HL-60 (cell line): ENCODE data around the gene FARSB.

Experiments used
- DNase-seq, 2 experiments: peaks; one replicate each; pipeline ENCODE4 v3.0.0-alpha.2; 2010 to 2020; ENCODE audit warnings: low read depth in 1 of 2, low spot score in 1 of 2
- H3K27ac ChIP-seq: fragments of 250-450 bp; sonication (Bioruptor Pico); replicated peaks from 2 replicates; pipeline ENCODE4 v1.5.1; 2020; ENCODE audit warnings: mild to moderate bottlenecking, moderate library complexity
- H3K27me3 ChIP-seq: fragments of 250-450 bp; sonication (Bioruptor Pico); 2 replicates; pipeline ENCODE4 v1.5.1; 2021; ENCODE audit warnings: mild to moderate bottlenecking, moderate library complexity; ENCODE audit not compliant: insufficient read depth, poor library complexity, severe bottlenecking
- H3K4me3 ChIP-seq: replicated peaks from 2 replicates; pipeline ENCODE4 v1.5.1; 2011; ENCODE audit warnings: mild to moderate bottlenecking, control low read depth, low read length; ENCODE audit not compliant: insufficient read depth
- CTCF ChIP-seq: IDR thresholded peaks from one replicate; pipeline ENCODE4 v1.5.1; 2011; ENCODE audit warnings: low read length, control low read depth, inconsistent platforms; ENCODE audit not compliant: insufficient read depth
- GABPA ChIP-seq: IDR thresholded peaks from 2 replicates; pipeline ENCODE4 v1.6.1; 2012; ENCODE audit warnings: low read depth
- POLR2AphosphoS5 ChIP-seq: IDR thresholded peaks from 2 replicates; pipeline ENCODE4 v1.6.1; 2012; ENCODE audit warnings: low read depth
- REST ChIP-seq: IDR thresholded peaks from 2 replicates; pipeline ENCODE4 v1.6.1; 2012; ENCODE audit warnings: low read depth; ENCODE audit not compliant: insufficient replicate concordance
- SPI1 ChIP-seq: IDR thresholded peaks from 2 replicates; pipeline ENCODE4 v1.6.1; 2012; ENCODE audit warnings: low read depth, mild to moderate bottlenecking, borderline replicate concordance

FARSB gene

DNA sequence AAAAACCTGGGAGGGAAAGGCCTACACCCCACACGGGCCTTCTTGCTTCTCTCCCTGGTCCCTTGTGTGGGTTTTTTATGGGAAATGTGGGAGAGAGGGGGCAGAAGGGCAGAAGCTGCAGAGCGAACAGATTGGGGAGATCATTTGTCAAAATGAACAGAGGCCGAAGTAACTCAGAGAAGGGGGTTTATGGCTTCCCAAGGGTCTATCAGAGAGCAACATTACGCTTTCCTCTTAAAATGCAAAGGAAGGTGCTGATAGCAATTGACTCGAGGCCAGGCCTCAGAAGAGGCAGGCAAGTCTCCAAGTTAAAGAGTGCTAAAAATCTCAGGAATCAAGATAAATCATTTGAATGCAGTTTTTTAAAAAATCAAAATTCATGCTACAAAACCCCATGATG, 130.1 kb downstream of the FARSB start:
- no peak overlapping the region for H3K4me3 ChIP-seq
- no peak for DNase-seq
- H3K27me3 ChIP-seq: no peaks in the 10 kb centered on the region
- no peak overlapping the region for H3K27ac ChIP-seq
- TF ChIP-seq SPI1 (no peak), REST (no peak), GABPA (no peak), POLR2AphosphoS5 (no peak), CTCF (no peak)

DNA sequence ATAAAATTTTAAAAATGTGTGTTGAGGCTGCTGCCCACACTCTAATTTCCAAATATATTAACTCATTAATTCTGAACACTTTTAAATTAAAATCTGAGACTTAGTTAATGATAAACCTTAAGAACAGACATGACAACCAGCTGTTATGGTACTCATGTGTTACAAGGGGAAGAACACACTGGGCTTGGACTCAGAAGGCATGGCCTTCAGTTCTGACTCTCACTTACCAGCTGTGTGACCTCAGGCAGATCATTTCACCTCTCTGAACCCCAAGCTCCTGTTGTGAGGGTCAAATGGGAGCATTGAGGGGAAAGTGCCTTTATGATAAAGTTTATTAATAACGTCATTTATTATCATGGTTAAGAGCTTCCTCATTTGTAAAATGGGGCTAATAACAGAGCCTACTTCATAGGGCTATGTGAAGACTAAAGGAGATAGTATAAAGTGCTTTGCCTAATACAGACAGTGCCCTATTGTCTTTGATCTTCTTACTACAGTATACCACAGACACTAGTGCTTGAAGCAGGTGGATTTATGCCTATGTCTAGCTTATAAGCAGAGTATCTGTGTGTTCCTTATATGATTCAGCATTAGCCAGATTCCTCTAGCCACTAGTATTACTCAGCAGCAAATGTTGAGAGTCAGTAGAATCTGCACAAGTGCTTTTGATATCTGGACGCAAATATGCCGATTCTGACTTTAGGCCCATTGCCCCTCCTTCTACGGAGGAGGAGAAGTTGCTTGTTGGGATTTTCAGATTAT, 131.9 kb downstream of the FARSB start:
- Histone ChIP-seq H3K27me3 (no peaks in the 10 kb centered on the region), H3K4me3 (no peak overlapping the region), H3K27ac (no peak overlapping the region)
- no peak for DNase-seq
- TF ChIP-seq GABPA (no peak), SPI1 (no peak), CTCF (no peak), REST (no peak), POLR2AphosphoS5 (no peak)

DNA sequence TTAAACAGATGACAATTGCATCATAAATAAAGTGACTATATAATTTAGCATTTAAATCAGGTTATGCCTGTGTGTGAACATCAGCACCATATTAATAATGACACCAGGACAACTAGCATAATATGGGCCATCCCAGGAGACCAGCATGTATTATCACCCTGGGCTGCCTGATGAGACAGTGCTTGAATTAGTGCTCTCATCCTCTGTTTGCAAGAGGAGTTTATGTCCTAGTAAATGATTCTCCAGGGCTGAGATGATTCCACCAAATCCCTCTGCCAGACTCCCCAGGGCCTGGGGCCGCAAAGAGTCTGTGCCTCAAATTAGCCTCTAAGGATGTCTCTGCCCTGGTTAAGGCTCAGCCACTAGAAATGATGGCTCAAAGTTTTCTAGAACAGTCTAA, 133.8 kb downstream of the FARSB start:
- H3K27ac ChIP-seq: no peak overlapping the region
- TF ChIP-seq SPI1 (no peak), CTCF (no peak), REST (no peak), POLR2AphosphoS5 (no peak), GABPA (no peak)
- no peaks in the 10 kb centered on the region for H3K27me3 ChIP-seq
- no peak overlapping the region for H3K4me3 ChIP-seq
- DNase-seq: no peak
